ENCODE results near the gene REELD1.

REELD1 gene

DNA sequence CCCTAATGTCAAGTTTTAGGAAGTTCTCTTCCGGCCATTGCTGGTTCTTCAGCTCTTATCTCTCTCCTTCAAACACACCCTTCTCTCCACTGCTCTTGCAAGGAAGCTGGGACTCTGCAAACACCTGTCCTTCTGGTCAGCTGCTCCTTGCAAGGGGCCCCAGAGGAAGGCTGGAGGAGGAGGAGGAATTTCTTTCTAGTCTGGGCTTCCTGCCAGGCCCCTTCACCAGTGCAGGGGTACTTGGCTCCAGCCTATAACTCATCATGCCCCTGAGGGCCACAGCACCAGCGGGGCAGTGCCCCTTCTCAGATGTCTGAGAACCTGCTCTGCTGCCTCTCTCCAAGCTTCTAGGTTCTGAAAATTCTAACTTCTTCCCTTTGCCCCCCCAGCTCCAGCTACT is 46.7 kb downstream of the REELD1 start:
- H3K4me3 ChIP-seq (ENCODE audit: low read length), result no peak overlapping the region
- DNase-seq (ENCODE audit: low read depth), result no peak
- TF ChIP-seq, protein P1, sequence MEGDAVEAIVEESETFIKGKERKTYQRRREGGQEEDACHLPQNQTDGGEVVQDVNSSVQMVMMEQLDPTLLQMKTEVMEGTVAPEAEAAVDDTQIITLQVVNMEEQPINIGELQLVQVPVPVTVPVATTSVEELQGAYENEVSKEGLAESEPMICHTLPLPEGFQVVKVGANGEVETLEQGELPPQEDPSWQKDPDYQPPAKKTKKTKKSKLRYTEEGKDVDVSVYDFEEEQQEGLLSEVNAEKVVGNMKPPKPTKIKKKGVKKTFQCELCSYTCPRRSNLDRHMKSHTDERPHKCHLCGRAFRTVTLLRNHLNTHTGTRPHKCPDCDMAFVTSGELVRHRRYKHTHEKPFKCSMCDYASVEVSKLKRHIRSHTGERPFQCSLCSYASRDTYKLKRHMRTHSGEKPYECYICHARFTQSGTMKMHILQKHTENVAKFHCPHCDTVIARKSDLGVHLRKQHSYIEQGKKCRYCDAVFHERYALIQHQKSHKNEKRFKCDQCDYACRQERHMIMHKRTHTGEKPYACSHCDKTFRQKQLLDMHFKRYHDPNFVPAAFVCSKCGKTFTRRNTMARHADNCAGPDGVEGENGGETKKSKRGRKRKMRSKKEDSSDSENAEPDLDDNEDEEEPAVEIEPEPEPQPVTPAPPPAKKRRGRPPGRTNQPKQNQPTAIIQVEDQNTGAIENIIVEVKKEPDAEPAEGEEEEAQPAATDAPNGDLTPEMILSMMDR (conservative IDR thresholded peaks at IDR 0.05; ENCODE audit: low read depth, low read length), result no peak

DNA sequence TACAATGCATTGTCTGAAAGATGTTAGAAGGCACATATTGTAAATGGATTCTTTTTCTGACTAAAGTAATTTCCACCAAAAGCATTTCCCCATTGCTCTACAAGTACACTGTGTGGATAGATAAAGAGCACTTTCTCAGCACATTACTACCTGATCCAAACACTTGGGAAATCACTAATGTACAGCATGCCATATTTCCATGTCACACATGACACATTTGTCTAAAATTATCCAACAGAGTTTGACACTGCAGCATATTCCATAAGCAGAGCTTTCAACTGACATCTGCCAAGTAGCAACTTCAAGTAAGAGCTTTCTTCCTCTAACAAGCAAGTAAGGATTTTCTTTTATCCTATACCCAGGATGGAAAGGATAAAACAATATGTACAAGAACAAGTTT is 49.5 kb downstream of the REELD1 start:
- no peak overlapping the region for H3K4me3 ChIP-seq (ENCODE audit: low read length)
- no peak for DNase-seq (ENCODE audit: low read depth)
- TF ChIP-seq, protein P1 (conservative IDR thresholded peaks at IDR 0.05; ENCODE audit: low read depth, low read length), result no peak

DNA sequence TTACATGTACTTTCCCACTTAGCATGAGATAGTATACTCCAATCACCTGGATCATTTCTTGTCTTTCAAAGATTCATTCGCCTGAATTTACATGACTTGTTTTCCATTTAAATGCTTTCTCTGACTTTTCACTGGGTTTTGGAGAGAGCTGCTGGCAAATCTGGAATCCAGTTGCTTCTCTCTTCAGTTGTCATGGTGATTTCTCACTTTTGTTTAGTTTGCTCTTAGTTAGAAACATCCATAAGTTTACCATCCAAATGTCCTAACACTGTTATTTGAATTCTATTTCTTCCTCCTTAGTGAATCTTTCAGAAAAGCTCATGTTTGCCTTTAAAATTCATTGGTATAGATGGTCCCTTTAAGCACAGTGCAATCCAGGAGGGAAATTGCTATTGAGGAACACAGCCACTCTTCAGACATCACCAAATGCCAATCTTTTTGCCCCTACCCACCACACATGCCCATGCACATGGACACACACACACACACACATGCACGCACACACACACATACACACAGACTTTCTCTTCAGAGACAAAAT is 51.7 kb downstream of the REELD1 start:
- no peak for DNase-seq (ENCODE audit: low read depth)
- H3K4me3 ChIP-seq (ENCODE audit: low read length), result no peak overlapping the region
- TF ChIP-seq, protein P1 (conservative IDR thresholded peaks at IDR 0.05; ENCODE audit: low read depth, low read length), result no peak

DNA sequence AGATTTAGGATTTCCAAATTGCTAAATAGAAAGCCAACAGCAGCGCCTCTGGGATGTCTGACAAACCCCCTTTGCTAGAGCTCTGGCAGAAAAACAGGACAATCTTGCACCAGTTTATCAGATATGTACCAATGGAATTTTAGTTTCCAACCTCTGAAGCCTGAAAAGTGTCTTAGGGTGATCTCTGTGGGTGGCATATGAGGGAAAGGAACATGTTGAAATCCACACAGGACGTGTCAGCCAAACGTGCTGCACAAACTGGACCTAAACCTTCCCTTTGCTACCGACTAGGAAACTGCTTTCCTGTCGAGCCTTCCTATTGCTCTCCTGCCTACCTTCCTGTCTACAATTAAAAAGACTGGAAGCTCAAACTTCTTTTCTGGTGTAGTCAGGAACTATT is 53.5 kb downstream of the REELD1 start:
- no peak for DNase-seq (ENCODE audit: low read depth)
- TF ChIP-seq, protein P1 (conservative IDR thresholded peaks at IDR 0.05; ENCODE audit: low read depth, low read length), result no peak
- no peak overlapping the region for H3K4me3 ChIP-seq (ENCODE audit: low read length)

DNA sequence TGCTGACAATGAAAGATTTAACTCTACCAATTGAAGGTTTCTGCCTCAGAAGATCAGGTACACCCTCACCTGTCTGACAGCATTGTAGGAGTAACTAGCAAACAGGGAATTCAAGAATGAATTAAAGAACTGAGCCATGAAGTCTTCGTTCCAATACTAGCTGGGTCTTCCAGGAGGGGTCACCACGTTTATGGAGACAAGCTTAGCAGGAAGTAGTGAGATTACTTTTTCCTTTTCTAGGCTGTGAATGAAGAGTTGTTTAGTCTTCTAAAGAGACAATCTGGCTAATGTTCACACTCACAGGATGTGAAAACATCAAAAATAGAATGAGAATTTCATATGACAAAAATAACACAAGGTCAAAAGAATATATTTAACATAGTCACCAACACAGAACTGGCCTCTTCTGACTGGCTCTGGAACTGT is 54.9 kb downstream of the REELD1 start:
- no peak overlapping the region for H3K4me3 ChIP-seq (ENCODE audit: low read length)
- DNase-seq (ENCODE audit: low read depth), result no peak
- TF ChIP-seq, protein P1 (conservative IDR thresholded peaks at IDR 0.05; ENCODE audit: low read depth, low read length), result no peak

DNA sequence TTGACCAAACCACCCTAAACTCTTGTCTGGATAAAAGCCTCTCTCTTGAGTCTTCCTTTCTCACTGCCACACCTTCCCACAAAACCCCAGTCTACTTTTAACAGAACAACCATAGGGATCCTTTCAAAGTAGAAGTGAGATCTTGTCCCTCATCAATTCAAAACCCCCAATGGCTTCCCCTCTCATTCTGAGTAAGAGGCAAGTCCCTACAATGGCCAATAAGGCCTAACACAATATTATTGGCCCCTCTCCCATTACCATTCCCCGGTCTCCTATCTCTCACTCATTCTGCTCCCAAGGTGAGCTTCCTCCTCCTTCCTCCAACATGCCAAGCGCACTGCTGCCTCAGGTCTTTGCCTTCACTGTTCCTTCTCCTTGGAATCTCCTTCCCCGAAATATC is 57.1 kb downstream of the REELD1 start:
- TF ChIP-seq, protein P1 (conservative IDR thresholded peaks at IDR 0.05; ENCODE audit: low read depth, low read length), result no peak
- no peak overlapping the region for H3K4me3 ChIP-seq (ENCODE audit: low read length)
- DNase-seq (ENCODE audit: low read depth), result no peak

DNA sequence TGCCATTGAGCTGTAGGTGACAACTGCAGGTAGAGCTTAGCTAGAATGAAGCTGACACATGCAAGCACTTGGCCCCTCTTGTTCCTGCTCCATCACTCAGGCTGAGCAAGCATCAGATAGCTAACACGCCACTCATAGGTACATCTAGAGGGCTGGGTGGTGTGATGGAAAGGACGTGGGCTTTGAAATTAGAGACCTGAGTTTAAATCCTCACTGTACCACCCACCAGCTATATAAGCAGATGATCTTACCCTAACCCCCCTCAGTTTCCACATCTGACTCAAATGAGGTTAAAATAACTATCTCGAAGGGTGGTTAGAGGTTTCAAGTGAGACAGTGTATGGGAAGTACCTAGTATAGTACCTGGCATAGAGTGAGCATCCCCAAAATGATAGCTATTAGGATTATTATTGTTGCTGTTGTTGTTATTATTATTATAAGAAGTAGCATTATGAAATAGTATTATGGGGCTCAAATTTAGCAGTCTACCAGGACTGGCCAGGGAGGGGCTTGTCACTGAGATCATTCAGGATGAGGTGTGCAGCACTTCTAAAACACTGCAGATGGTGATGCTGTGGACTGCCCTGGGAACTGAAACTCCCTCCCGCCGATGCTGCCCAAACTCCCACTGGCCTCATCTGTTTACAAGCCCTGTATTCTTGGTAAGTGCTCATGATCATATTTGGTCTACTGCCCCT is 59.0 kb downstream of the REELD1 start:
- DNase-seq (ENCODE audit: low read depth), result no peak

More for the DNA sequence above, 59.0 kb downstream of the REELD1 start:
- TF ChIP-seq, protein P1 (conservative IDR thresholded peaks at IDR 0.05; ENCODE audit: low read depth, low read length), result no peak
- no peak overlapping the region for H3K4me3 ChIP-seq (ENCODE audit: low read length)

All from retinal pigment epithelial cell (primary cell).